Measurements from ENCODE around the gene MYOZ3.

The MYOZ3 gene

GRCh38 chr5:150642991-150643710 lies 17.9 kb upstream of the MYOZ3 start:
- no peak for DNase-seq

GRCh38 chr5:150644058-150644457 lies 17.0 kb upstream of the MYOZ3 start:
- no peak for DNase-seq

- DNase-seq, result no peak
Measured at GRCh38 chr5:150644514-150644913, 16.5 kb upstream of the MYOZ3 start.

- no peak for DNase-seq
Measured at GRCh38 chr5:150645070-150645700, 15.9 kb upstream of the MYOZ3 start.

GRCh38 chr5:150647275-150648251 lies 13.5 kb upstream of the MYOZ3 start:
- no peak for DNase-seq

- DNase-seq, result no peak
Measured at GRCh38 chr5:150648294-150649107, 12.6 kb upstream of the MYOZ3 start.

GRCh38 chr5:150649108-150650020 lies 11.7 kb upstream of the MYOZ3 start:
- DNase-seq, result no peak

- no peak for DNase-seq
Measured at GRCh38 chr5:150650021-150651006, 10.7 kb upstream of the MYOZ3 start.

- DNase-seq, result no peak
Measured at GRCh38 chr5:150651382-150651781, 9.7 kb upstream of the MYOZ3 start.

- DNase-seq, result no peak
Measured at GRCh38 chr5:150651924-150652671, 9.0 kb upstream of the MYOZ3 start.

GRCh38 chr5:150653145-150653761 lies 7.8 kb upstream of the MYOZ3 start:
- DNase-seq, result no peak

- DNase-seq, result no peak
Measured at GRCh38 chr5:150653762-150654556, 7.1 kb upstream of the MYOZ3 start.

GRCh38 chr5:150655221-150655620 lies 5.8 kb upstream of the MYOZ3 start:
- no peak for DNase-seq

GRCh38 chr5:150656191-150657132 lies 4.6 kb upstream of the MYOZ3 start:
- no peak for DNase-seq

GRCh38 chr5:150658121-150658520 lies 2.9 kb upstream of the MYOZ3 start:
- no peak for DNase-seq

GRCh38 chr5:150658699-150659265 lies 2.3 kb upstream of the MYOZ3 start:
- no peak for DNase-seq
